Kidney (tissue), 14 donors: ENCODE data around the gene DNASE1L2. TPM values are rescaled to one million over a fixed set of nuclear protein-coding genes. Genes with fewer than 3 reads are reported as not detected.

Experiments used
- DNase-seq, 5 donors: peaks; one replicate each; pipeline ENCODE4 v3.0.0-alpha.2; 2013 to 2020
- FAIRE-seq: peaks from 2 replicates; lab custom pipeline; 2012; peaks lifted over from hg19 to GRCh38; lab: Jason Lieb, UNC
- H3K27ac ChIP-seq, 2 donors: one replicate each; pipeline ENCODE4 v1.7.0; 2013; ENCODE audit warnings: low read depth in 2 of 2, low read length in 2 of 2, inconsistent platforms in 1 of 2
- H3K27me3 ChIP-seq: one replicate; pipeline ENCODE4 v1.7.1; 2013; ENCODE audit warnings: low read length, inconsistent platforms; ENCODE audit not compliant: control insufficient read depth, insufficient read depth
- H3K36me3 ChIP-seq, 3 donors: one replicate each; pipeline versions ENCODE4 v1.7.0 to v1.7.1; 2013; ENCODE audit warnings: low read length in 3 of 3, control low read depth in 1 of 3, inconsistent platforms in 1 of 3; ENCODE audit not compliant: insufficient read depth in 3 of 3, control insufficient read depth in 2 of 3
- H3K4me1 ChIP-seq, 3 donors: one replicate each; pipeline versions ENCODE4 v1.7.0 to v1.7.1; 2013; ENCODE audit warnings: low read length in 3 of 3, inconsistent platforms in 1 of 3, low read depth in 1 of 3; ENCODE audit not compliant: control insufficient read depth in 2 of 3, insufficient read depth in 2 of 3
- H3K4me3 ChIP-seq, 3 donors: one replicate each; pipeline versions ENCODE4 v1.7.0 to v1.8.1; 2013; ENCODE audit warnings: low read length in 3 of 3, control low read depth in 1 of 3, inconsistent platforms in 1 of 3
- H3K9ac ChIP-seq, 3 donors: one replicate each; pipeline versions ENCODE4 v1.7.0 to v1.7.1; 2013; ENCODE audit warnings: low read length in 3 of 3, control low read depth in 1 of 3, inconsistent platforms in 1 of 3
- H3K9me3 ChIP-seq, 3 donors: one replicate each; pipeline versions ENCODE4 v1.7.0 to v1.7.1; 2013; ENCODE audit warnings: low read length in 3 of 3, control low read depth in 1 of 3, inconsistent platforms in 1 of 3; ENCODE audit not compliant: control insufficient read depth in 2 of 3, insufficient read depth in 1 of 3
- intact Hi-C: fragments of 100-400 bp; cut with DNase I; formaldehyde crosslinking; loops from one replicate; pipeline ENCODE4 v1.11.1; 2022
- polyA plus RNA-seq: library from polyadenylated mRNA; stranded (reverse); fragments of 350-450 nt; fragmentation: Illumina TruSeq; extraction: RNeasy Lipid Tissue Mini Kit (QIAGEN cat#74804); gene quantifications from one replicate; pipeline ENCODE4 v1.2.3, GENCODE V29; 2014; ENCODE audit warnings: low read depth, low replicate concordance; ENCODE audit not compliant: insufficient read depth
- total RNA-seq: library from RNA; stranded (reverse); fragmentation: NEBNext Ultra II Directional; extraction: Animal tissue kit (Norgen Biotek cat#: 25700); gene quantifications from one replicate; pipeline ENCODE4 v1.2.1, GENCODE V29; 2021
- TF ChIP-seq, protein P1 (sequence below): IDR thresholded peaks from 3 replicates; pipeline ENCODE4 v1.5.1; 2012; ENCODE audit warnings: mild to moderate bottlenecking, moderate library complexity, borderline replicate concordance; ENCODE audit not compliant: insufficient read depth; ENCODE audit errors: extremely low read depth
- donor health status: control.
- donor health status: control.
- donor health status: control.
- donor health status: control.
- donor health status: control.
- donor health status: DM: yes; HTN: yes; CAD: no.
- donor health status: Normal renal cell carcinoma (clear cell type).

DNASE1L2 gene
- total and polyA plus RNA-seq, 2 donors from 2014 or later: 0.88 TPM

DNA sequence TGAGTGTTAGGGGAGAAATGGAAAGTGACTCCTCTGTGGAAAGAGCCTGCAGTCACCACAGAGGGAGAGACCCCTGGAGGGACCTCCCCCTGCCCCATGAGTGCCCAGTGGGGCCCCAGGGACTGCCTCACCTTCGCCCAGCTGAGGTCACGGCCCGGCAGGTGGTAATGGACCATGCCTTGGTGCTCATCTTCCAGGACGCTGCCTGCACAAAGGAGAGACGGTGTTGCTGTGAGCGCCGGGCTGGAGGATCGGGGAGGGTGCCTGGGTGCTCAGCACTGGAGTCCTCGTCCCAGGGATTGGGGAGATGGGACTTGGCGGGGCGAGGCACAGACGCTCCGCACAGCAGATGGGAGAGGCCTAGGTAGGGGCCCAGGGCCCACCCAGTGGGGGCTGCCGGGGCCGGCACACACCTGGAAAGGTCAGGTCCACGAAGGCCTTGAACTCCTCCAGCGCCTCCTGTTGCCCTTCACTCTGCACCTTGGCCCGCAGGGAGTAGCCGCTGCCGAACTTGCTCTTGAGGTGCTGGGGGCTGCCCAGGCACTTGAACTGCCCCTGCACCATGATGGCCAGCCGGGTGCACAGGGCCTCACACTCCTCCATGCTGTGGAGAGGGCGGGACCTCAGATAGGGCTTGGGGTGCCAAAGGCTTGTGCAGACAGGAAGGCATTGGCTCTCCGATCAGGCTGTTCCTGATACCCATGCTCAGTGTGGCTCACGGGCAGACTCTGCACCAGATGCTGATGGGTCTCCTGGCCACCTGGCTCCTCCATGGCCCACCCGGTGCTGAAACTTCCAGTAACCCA lies 41.4 kb downstream of the DNASE1L2 start:
- intact Hi-C loops: no loop called here
- H3K4me1 ChIP-seq: no peaks in the 10 kb centered on the region
- H3K4me3 ChIP-seq: no peak overlapping the region
- no peaks in the 10 kb centered on the region for H3K36me3 ChIP-seq
- TF ChIP-seq, protein P1, sequence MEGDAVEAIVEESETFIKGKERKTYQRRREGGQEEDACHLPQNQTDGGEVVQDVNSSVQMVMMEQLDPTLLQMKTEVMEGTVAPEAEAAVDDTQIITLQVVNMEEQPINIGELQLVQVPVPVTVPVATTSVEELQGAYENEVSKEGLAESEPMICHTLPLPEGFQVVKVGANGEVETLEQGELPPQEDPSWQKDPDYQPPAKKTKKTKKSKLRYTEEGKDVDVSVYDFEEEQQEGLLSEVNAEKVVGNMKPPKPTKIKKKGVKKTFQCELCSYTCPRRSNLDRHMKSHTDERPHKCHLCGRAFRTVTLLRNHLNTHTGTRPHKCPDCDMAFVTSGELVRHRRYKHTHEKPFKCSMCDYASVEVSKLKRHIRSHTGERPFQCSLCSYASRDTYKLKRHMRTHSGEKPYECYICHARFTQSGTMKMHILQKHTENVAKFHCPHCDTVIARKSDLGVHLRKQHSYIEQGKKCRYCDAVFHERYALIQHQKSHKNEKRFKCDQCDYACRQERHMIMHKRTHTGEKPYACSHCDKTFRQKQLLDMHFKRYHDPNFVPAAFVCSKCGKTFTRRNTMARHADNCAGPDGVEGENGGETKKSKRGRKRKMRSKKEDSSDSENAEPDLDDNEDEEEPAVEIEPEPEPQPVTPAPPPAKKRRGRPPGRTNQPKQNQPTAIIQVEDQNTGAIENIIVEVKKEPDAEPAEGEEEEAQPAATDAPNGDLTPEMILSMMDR: no peak
- DNase-seq (no peak), FAIRE-seq (no peak)
- H3K27me3 ChIP-seq: no peaks in the 10 kb centered on the region
- H3K27ac ChIP-seq: no peak overlapping the region
- no peaks in the 10 kb centered on the region for H3K9me3 ChIP-seq
- H3K9ac ChIP-seq: no peak overlapping the region

DNA sequence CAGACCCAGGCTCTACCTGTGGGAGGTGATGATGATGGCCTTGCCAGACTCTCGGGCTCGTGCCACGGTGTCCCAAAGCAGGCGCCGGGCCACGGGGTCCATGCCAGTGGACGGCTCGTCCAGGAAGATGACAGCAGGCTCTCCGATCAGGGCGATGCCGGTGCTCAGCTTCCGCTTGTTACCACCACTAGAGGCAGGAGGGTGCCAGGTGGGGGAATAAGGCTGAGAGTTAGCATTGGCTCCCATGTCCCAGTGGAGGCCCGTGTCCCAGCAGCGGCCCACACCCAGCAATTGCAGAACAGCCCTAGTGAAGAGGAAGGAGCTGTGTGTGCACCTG lies 42.0 kb downstream of the DNASE1L2 start:
- no peaks in the 10 kb centered on the region for H3K27me3 ChIP-seq
- no peaks in the 10 kb centered on the region for H3K9me3 ChIP-seq
- intact Hi-C loops: no loop called here
- H3K4me3 ChIP-seq: no peak overlapping the region
- no peak overlapping the region for H3K9ac ChIP-seq
- no peak for DNase-seq
- H3K4me1 ChIP-seq: no peaks in the 10 kb centered on the region
- H3K36me3 ChIP-seq: no peaks in the 10 kb centered on the region
- TF ChIP-seq, protein P1: no peak
- no peak overlapping the region for H3K27ac ChIP-seq
- no peak for FAIRE-seq

DNA sequence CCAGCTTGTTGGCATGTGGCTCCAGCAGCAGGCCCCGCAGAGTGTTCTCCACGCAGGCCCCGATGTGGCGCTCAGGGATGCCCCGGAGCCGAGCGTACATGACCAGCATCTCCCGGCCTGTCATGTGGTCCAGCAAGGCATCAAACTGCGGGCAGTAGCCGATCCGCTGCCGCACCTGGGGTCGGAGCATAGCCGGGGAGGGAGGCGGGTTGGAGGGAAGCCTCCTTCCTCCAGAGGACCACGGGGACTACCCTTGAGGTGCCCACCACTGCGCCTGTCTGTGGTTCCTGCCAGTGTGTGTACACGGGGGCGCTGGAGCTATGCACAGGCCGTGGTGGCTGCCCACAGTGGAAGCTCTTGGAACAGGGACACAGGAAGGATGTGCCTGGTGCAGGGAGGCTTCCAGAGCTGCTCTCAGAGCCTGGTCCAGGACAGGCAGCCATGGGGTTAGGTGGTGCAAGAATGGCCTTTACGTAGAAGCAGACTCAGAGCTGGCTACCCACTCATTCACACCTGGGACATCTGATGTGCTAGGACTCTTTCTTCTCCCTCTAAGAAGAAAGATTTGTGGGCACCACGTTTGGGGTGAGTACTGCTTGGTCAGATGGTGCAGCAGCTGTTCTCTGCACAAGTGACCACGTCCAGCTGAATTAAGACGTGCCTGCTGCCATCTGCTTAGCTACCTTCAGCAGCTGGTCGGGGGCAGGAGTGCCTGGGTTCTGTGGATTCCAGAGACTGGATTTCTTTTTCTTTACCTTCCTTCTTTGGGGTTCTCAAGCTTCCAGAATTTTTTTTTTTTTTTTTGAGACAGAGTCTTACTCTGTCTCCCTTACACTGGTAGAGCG lies 42.9 kb downstream of the DNASE1L2 start:
- no peaks in the 10 kb centered on the region for H3K9me3 ChIP-seq
- H3K27ac ChIP-seq: no peak overlapping the region
- H3K4me3 ChIP-seq: no peak overlapping the region
- H3K36me3 ChIP-seq: no peaks in the 10 kb centered on the region
- no peaks in the 10 kb centered on the region for H3K4me1 ChIP-seq
- TF ChIP-seq, protein P1: no peak
- FAIRE-seq (no peak), DNase-seq (no peak)
- intact Hi-C loops: no loop called here
- H3K9ac ChIP-seq: no peak overlapping the region
- H3K27me3 ChIP-seq: no peaks in the 10 kb centered on the region
